Liver (tissue), 9 donors: ENCODE measurements around the gene WNT2. TPM values are rescaled to one million over a fixed set of nuclear protein-coding genes. Genes with fewer than 3 reads are reported as not detected.

Experiments
- DNase-seq: peaks from one replicate; pipeline ENCODE4 v3.0.0-alpha.2; 2017; ENCODE audit warnings: low spot score
- H3K27ac ChIP-seq, 2 donors: one replicate each; pipeline ENCODE4 v1.7.0; 2013; ENCODE audit warnings: inconsistent platforms in 2 of 2, low read length in 2 of 2, control low read depth in 1 of 2, low read depth in 1 of 2, mild to moderate bottlenecking in 1 of 2
- H3K27me3 ChIP-seq, 4 donors: one replicate each; pipeline versions ENCODE4 v1.6.1 to v1.7.0; 2013; ENCODE audit warnings: low read length in 3 of 4, inconsistent platforms in 1 of 4, mild to moderate bottlenecking in 1 of 4, moderate library complexity in 1 of 4; ENCODE audit not compliant: control insufficient read depth in 4 of 4, insufficient read depth in 4 of 4
- H3K36me3 ChIP-seq, 4 donors: one replicate each; pipeline versions ENCODE4 v1.6.1 to v1.7.0; 2013; ENCODE audit warnings: low read length in 3 of 4, mild to moderate bottlenecking in 3 of 4, low read depth in 1 of 4, moderate library complexity in 1 of 4; ENCODE audit not compliant: control insufficient read depth in 4 of 4, insufficient read depth in 3 of 4
- H3K4me1 ChIP-seq, 4 donors: one replicate each; pipeline versions ENCODE4 v1.6.1 to v1.7.0; 2013; ENCODE audit warnings: low read length in 3 of 4, mild to moderate bottlenecking in 3 of 4, moderate library complexity in 1 of 4; ENCODE audit not compliant: control insufficient read depth in 4 of 4, insufficient read depth in 4 of 4
- H3K4me3 ChIP-seq, 3 donors: one replicate each; pipeline versions ENCODE4 v1.6.1 to v1.7.0; 2013; ENCODE audit warnings: low read length in 3 of 3, control low read depth in 1 of 3, low read depth in 1 of 3, mild to moderate bottlenecking in 1 of 3
- H3K9ac ChIP-seq, 2 donors: one replicate each; pipeline ENCODE4 v1.7.0; 2013; ENCODE audit warnings: low read length in 2 of 2, mild to moderate bottlenecking in 2 of 2, moderate library complexity in 2 of 2, control low read depth in 1 of 2, low read depth in 1 of 2
- H3K9me3 ChIP-seq, 4 donors: one replicate each; pipeline versions ENCODE4 v1.6.1 to v1.7.0; 2013; ENCODE audit warnings: low read length in 3 of 4; ENCODE audit not compliant: control insufficient read depth in 4 of 4
- EGR1 ChIP-seq, 2 donors: IDR thresholded peaks; 2 replicates each; pipeline ENCODE4 v1.6.1; 2016 to 2018; ENCODE audit warnings: antibody characterized with exemption in 2 of 2, low read depth in 2 of 2
- FOXA2 ChIP-seq: IDR thresholded peaks from 2 replicates; pipeline ENCODE4 v1.6.1; 2016; ENCODE audit warnings: antibody characterized with exemption
- HNF4G ChIP-seq: IDR thresholded peaks from 2 replicates; pipeline ENCODE4 v1.6.1; 2016; ENCODE audit warnings: antibody characterized with exemption
- JUND ChIP-seq, 2 donors: IDR thresholded peaks; 2 replicates each; pipeline ENCODE4 v1.6.1; 2016; ENCODE audit warnings: antibody characterized with exemption in 2 of 2
- NR2F2 ChIP-seq: IDR thresholded peaks from 2 replicates; pipeline ENCODE4 v1.6.1; 2016; ENCODE audit warnings: antibody characterized with exemption
- RAD21 ChIP-seq, 2 donors: IDR thresholded peaks; 2 replicates each; pipeline ENCODE4 v1.6.1; 2016; ENCODE audit warnings: antibody characterized with exemption in 2 of 2, mild to moderate bottlenecking in 2 of 2
- RXRA ChIP-seq, 2 donors: IDR thresholded peaks; 2 replicates each; pipeline ENCODE4 v1.6.1; 2017 to 2018; ENCODE audit warnings: antibody characterized with exemption in 2 of 2, mild to moderate bottlenecking in 1 of 2
- SP1 ChIP-seq: IDR thresholded peaks from 2 replicates; pipeline ENCODE4 v1.6.1; 2018; ENCODE audit warnings: antibody characterized with exemption, mild to moderate bottlenecking
- TAF1 ChIP-seq: conservative IDR thresholded peaks from 2 replicates; pipeline ENCODE4 v1.6.1; 2016; ENCODE audit warnings: antibody characterized with exemption, mild to moderate bottlenecking
- WGBS: extraction: QIAGEN DNeasy Blood & Tissue Kit; methylation state at CpG from one replicate; pipeline ENCODE4 v1.1.7; 2013; 5-methylcytosine and 5-hydroxymethylcytosine counted together
- polyA plus RNA-seq, 2 donors: library from polyadenylated mRNA; stranded (reverse) in 1 of 2; unstranded in 1 of 2; fragments of 200-250 nt in 1 of 2; fragments of >200 nt in 1 of 2; fragmentation: Nextera tagmentation in 1 of 2; extraction: Ambion mirVana in 1 of 2; gene quantifications; one replicate each; pipeline versions ENCODE4 v1.2.1 to v1.2.3, GENCODE V29; 2013 to 2015
- total RNA-seq, 2 donors: library from RNA; depleted of rRNA; stranded (reverse); fragments of >200 nt; gene quantifications; one replicate each; pipeline ENCODE4 v1.2.3, GENCODE V29; 2014
- TF ChIP-seq, protein P1 (sequence below): fragments of 150-350 bp; IDR thresholded peaks from 2 replicates; pipeline ENCODE4 v1.5.1; 2017; ENCODE audit warnings: improper control_type of control experiment, low read depth, low read length; ENCODE audit not compliant: missing input control
- TF ChIP-seq, protein P2 (sequence below): IDR thresholded peaks from 2 replicates; pipeline ENCODE4 v1.6.1; 2016; ENCODE audit warnings: antibody characterized with exemption
- donor health status: healthy.
- donor health status: healthy.
- donor health status: healthy.
- donor health status: healthy.
- donor health status: healthy.

The WNT2 gene
- total and polyA plus RNA-seq, 4 donors, result 1.1 to 2.0 (median 1.6) TPM

DNA sequence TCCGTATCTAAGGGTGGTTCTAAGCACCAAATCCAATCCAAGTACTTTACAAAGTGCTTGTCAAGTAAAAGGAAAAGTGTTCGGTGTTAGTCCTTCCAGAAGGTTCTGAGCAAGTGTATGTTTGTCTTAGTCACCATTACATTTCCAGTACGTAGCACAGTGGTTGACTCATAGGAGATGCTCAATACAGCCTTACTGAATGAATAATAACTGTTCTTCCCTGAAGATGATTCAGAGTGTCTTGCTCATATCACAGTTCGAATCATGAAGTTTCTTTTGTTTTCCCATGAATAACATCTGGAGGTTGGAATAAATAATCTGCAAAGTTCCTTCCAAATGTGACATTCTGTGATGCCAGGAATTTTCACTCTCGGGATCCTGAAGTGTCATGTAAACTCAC is 53.4 kb downstream of the WNT2 start:
- DNase-seq, result no peak
- peaks cover 0 to 2% (median 0%) of the 10 kb centered on the region in 4 donors for H3K27me3 ChIP-seq
- no peak overlapping the region for H3K27ac ChIP-seq

DNA sequence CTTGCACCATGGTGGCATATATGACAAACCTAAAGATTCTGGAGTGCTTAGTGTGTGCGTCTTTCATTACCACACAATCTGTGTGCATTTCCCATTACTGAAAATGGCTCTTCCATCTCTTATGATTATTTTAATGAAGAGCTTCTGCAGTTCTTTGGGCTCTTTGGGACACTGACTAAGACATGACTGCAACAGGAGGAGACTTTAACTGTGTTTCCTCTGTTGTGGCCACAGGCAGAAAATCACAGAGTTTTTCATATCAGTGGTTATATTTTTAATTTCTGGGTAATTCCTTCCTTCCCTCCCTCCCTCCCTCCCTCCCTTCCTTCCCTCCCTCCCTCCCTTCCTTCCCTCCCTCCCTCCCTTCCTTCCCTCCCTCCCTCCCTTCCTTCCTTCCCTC is 58.1 kb downstream of the WNT2 start:
- no peak overlapping the region for H3K9ac ChIP-seq
- H3K9me3 ChIP-seq, result peaks cover 0 to 3% (median 0%) of the 10 kb centered on the region in 4 donors
- no peak for DNase-seq
- H3K4me3 ChIP-seq, result no peak overlapping the region
- TF ChIP-seq RXRA (IDR thresholded peaks at IDR 0.05) (no peak), EGR1 (IDR thresholded peaks at IDR 0.05; ENCODE audit: low read depth in 2 of 2) (no peak), HNF4G (no peak), FOXA2 (no peak), JUND (IDR thresholded peaks at IDR 0.05) (no peak)
- TF ChIP-seq, protein P1, sequence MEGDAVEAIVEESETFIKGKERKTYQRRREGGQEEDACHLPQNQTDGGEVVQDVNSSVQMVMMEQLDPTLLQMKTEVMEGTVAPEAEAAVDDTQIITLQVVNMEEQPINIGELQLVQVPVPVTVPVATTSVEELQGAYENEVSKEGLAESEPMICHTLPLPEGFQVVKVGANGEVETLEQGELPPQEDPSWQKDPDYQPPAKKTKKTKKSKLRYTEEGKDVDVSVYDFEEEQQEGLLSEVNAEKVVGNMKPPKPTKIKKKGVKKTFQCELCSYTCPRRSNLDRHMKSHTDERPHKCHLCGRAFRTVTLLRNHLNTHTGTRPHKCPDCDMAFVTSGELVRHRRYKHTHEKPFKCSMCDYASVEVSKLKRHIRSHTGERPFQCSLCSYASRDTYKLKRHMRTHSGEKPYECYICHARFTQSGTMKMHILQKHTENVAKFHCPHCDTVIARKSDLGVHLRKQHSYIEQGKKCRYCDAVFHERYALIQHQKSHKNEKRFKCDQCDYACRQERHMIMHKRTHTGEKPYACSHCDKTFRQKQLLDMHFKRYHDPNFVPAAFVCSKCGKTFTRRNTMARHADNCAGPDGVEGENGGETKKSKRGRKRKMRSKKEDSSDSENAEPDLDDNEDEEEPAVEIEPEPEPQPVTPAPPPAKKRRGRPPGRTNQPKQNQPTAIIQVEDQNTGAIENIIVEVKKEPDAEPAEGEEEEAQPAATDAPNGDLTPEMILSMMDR, result no peak
- peaks cover 0 to 2% (median 0%) of the 10 kb centered on the region in 4 donors for H3K27me3 ChIP-seq
- WGBS, result 97% methylated on average over 1 of the region's 1 CpG
- no peaks in the 10 kb centered on the region for H3K36me3 ChIP-seq
- H3K4me1 ChIP-seq, result no peaks in the 10 kb centered on the region
- no peak overlapping the region for H3K27ac ChIP-seq

More for the DNA sequence above, 53.4 kb downstream of the WNT2 start:
- H3K9ac ChIP-seq, result no peak overlapping the region
- H3K4me1 ChIP-seq, result no peaks in the 10 kb centered on the region
- WGBS, result 81% methylated on average over 5 of the region's 5 CpGs
- peaks cover 0 to 3% (median 0%) of the 10 kb centered on the region in 4 donors for H3K9me3 ChIP-seq
- TF ChIP-seq RAD21 (IDR thresholded peaks at IDR 0.05) (no peak), NR2F2 (no peak), HNF4G (no peak), TAF1 (no peak)
- H3K4me3 ChIP-seq, result no peak overlapping the region
- no peaks in the 10 kb centered on the region for H3K36me3 ChIP-seq

DNA sequence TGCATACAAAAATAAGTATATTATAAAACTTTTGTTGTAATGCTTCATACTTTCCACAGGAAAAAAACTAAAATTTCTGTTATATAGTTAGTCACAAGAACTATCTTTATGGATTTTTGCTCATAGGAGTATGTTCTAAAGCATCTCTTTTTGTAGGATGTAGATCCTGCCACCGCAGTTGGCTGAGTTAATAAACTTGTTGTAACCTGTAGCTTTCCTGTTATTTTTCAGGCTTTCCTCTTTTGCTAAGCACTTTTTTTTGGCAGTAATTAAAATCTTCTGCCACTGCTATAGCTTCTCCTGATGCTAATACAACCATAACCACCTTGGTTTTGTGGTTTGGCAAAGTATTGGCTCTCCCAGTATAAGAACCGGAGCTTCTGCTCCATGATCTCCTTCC is 60.3 kb downstream of the WNT2 start:
- Histone ChIP-seq H3K27me3 (peaks cover 0 to 3% (median 0%) of the 10 kb centered on the region in 4 donors), H3K4me3 (no peak overlapping the region), H3K27ac (no peak overlapping the region), H3K36me3 (no peaks in the 10 kb centered on the region), H3K4me1 (no peaks in the 10 kb centered on the region), H3K9me3 (peaks cover 0 to 3% (median 0%) of the 10 kb centered on the region in 4 donors), H3K9ac (no peak overlapping the region)
- WGBS, result 93% methylated on average over 2 of the region's 2 CpGs
- no peak for DNase-seq
- TF ChIP-seq FOXA2 (no peak), JUND (IDR thresholded peaks at IDR 0.05) (no peak), SP1 (no peak), HNF4G (no peak)
- TF ChIP-seq, protein P2, sequence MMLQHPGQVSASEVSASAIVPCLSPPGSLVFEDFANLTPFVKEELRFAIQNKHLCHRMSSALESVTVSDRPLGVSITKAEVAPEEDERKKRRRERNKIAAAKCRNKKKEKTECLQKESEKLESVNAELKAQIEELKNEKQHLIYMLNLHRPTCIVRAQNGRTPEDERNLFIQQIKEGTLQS, result no peak

DNA sequence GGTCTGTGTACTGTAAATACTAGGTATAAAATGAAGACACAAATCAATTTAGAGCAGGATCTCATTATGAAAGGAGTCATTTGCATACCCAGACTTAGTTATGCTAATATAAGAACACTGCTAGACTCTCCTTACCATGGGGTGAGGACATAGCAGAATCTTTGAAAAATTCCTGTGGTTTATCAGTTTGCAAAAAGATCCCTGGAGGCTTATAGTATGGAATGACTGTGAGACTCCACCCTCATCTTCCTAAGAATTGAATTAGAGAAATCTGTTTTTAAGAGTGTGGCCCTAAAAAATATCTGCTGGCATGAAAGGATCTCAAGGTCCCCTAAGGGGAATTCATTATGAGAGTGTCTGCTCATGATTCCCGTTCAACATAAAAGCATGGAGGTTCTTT is 63.2 kb downstream of the WNT2 start:
- Histone ChIP-seq H3K4me3 (no peak overlapping the region), H3K27me3 (peaks cover 0 to 3% (median 0%) of the 10 kb centered on the region in 4 donors), H3K4me1 (no peaks in the 10 kb centered on the region), H3K9me3 (no peaks in the 10 kb centered on the region), H3K9ac (no peak overlapping the region), H3K36me3 (no peaks in the 10 kb centered on the region), H3K27ac (no peak overlapping the region)
- WGBS, result 78% methylated on average over 1 of the region's 1 CpG
- TF ChIP-seq EGR1 (IDR thresholded peaks at IDR 0.05; ENCODE audit: low read depth in 2 of 2) (no peak), SP1 (no peak)
- DNase-seq, result no peak
